HS-27A (cell line): ENCODE results near the gene ICAM2.

Experiments
- DNase-seq: peaks from one replicate; pipeline ENCODE4 v3.0.0-alpha.2; 2012; ENCODE audit warnings: low read depth, missing footprints

The ICAM2 gene

DNA sequence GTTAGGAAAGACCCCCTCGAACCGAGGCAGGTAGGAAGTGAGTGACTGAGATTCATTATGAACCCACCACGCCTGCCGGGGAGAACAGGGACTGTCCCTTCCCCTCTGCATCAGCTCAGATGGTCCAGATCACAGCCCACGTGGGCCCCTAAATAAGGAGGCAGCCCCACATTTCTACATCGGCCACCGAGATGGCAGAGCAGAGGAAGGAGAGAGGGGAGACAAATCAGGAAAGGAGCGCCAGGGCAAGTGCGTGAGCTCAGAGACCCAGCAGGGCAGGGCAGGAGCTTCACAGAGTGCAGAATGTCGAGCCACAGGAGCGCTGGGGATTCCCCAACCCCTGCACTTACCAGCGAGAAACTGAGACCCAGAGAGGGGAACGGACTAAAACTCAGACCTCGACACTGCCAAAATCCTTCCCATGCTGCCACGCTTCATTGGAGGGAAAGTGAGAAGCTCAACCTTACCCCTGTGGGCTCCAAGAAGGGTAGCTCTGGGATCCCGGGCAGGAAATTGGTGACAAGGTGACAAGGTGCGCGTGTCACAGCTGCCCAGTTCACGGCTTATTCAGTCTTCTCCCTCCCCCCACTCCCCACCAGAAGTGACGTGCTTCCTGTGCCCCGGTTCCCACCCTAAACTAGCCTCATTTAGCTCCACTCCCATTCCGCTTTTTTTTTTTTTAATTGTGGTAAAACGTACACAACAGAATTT lies at the start of gene ICAM2:
Gene ICAM2, minus strand, starts transcription at position 578 of the 711 bp plus-strand sequence. CDS start 13,942 bp downstream, outside the sequence.
- DNase-seq = no peak

DNA sequence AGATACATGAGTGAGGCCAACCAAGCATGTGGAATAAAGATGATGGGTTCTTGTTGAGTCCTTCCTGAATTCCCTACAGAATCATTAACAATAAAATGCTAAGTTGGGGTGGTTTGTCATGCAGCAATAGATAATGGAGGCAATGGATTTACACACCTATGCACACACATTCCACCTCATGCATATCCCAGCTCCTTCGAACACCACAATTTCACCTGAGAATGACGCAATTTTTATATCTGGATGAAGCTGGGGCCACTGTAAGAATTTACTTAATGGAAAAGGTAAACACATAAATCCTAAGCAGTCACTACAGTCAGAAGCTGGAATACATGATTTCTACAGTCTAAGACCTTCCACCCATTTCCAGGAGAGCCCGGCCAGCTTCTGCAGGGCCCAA lies 49.8 kb upstream of the ICAM2 start:
- no peak for DNase-seq

DNA sequence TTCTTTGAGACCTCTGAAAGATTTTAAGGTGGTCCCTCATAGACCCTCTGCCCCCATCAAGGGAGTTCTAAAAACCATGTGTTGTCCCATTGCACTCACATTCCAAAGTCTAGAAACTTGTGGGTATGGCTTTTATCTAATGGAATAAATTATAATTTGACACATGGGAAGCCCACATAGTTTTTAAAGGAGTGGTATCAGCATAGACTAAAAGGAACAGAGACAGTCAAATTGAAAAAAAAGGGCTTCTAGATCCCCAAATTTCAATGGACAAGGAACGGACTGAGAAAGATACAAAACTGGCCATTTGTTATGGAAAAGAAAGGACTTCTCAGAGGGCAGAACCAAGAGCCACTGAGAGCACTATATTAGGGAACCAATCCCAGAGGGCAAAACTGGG lies 48.7 kb upstream of the ICAM2 start:
- DNase-seq = no peak

DNA sequence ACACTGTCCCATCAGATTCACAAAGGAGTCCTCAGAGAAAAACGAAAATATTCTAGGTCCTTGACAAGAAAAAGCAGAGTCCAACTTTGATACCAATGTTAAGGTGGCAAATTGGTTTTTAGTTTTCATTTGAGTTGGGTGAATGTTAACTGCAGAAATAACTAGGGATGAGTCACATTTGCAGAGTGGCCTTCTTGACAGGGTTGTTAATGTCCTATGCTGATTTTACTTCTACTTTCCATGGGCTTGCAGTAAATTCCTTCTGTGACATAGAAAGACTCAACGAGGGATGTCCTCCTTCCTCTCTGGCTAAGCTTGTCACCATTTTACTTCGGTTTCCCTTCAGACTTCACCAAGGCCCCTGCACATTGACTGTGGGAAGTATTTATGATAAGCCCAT lies 47.2 kb upstream of the ICAM2 start:
- DNase-seq = no peak

DNA sequence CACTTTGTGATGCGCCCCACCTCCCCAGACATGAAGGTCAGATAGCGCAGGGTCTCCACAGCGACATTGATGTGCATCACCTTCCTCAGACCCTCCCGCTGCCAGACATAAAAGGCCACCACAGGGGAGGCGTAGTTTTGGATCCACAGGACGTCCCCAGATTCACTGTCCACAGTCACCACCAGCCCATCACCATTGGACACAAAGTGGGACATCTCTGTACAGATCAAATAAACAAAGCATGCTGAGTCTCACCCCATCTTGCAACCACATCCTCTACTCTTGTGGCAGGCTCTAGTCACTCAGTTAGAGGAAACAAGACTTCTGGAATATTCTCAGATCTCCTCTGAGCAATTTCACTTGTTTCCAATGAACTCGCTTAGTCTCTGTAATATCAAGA lies 46.3 kb upstream of the ICAM2 start:
- DNase-seq = no peak

DNA sequence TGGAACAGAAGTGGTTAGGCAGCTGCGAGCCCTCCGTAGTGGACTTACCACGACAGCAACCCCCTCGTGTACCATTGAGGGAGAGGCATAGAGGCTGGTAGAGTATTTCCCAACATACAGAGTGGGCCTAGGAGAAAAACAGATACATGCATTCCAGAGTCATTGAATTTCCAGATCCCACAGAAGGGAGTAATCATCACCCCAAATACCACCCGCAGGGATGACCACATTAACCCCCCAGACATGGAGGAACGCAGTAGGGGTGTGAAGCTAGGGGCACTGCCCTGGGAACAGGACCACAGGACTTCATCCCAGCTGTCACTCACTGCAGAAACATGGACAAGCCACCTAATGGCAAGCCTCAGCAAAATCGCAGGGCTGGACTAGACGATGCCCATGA lies 44.7 kb upstream of the ICAM2 start:
- DNase-seq = no peak

DNA sequence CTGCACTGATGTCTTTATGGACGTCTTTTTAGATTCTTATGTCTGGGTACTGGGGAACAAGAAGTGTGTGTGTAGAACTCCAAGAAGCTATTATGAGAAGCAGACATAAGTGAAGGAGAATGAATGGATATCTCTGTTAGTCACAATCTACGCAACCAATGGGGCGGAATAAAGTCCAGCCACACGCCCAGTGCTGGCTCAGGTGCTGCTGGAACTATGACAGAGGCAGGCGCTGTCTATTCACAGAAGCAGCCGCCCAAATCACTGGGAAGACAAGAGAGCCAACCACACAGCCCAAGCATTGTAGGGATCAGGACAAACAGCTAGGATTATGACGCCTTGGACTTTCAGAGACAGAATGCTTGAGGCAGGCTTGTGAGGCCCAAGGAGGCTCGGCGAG lies 43.9 kb upstream of the ICAM2 start:
- DNase-seq = no peak

DNA sequence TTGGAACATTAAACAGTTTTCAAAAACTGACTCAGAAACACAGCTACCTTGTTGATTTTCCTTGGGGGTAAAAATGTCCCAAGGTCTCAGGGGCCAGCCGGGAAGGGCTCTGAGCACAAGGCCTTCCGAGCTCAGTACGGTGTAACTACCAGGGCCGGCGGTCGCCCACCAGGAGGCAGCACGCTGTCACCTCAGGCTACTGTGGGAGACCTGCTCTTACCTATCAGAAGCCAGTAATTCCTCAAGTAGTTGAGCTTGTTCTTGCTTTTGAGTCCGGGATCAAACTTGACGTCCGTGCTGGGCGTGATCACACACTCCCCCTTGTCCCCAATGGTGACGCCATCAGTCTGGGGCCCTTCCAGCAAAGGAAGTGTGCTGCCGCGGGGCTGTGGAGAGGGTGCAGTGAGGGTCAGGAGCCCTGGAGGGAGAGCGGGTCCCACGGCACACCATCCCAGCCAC lies 43.4 kb upstream of the ICAM2 start:
- DNase-seq = no peak

DNA sequence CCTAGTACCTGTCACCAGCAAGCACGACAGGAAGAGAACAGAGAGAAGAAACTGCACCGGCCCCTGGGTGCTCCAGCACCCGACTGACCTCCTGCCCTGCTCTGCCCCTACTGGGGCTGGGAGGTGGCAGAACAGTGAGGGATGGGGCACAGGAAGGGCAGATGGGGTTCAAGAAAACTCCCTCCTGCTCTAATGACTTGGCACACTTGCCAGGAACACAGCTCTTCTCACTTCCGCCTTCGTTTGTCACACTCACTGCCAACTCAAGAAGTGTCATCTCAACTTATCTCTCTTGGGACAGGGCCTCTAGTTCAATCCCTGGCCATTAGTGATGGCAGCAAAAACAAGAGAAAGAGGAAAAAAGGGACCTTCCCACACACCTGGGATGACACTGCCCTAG lies 42.7 kb upstream of the ICAM2 start:
- no peak for DNase-seq

DNA sequence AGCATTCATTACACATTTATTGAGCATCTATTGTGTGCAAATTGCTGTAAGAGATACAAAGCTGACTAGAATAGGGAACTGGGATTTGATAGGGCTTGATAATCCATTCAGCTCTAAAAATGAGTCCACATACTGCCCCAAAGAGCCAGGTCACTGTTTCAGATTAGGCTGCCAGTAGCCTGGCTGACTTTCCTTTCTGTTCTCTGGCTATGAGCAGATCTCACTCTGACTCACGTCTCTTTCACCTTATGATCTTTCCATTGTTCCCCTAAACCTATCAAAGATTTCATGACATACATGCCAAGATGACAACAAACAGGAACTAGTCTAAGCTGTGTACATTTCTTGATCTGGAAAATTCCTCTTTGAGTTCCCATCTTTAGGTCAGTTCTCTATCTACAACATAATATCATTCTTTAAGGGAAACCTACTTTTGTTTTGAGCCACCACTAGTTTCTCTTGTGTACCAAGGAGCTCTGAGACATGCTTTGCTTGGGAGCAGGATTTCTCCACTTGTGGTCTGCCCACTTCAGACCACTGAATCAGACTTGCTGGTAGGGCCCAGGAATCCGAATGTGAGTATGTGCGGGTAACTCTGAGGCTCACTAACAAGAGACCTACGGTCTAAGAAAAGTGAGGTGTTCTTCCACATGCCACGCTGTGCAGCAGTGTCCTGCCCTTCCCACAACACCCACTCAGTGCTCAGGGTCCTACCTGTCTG lies 40.9 kb upstream of the ICAM2 start:
- DNase-seq = no peak

DNA sequence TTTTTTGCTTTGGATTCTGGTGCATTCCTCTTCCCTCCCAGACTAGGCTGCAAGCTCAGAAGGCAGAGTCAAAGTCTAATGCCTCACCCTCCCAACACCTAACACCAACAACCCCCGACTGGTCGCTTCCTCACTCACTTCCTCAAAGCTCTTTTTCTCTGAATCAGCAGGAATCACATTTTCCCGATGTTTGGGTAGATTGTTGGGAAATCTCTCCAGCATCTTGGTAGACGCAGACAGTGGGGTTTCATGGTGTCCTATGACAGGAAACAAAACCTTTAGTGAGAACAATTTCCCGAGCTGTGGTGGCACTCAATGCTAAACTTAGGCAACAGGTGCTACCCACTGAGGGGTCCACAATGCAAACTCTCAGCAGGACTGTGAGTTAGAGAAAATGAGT lies 39.9 kb upstream of the ICAM2 start:
- DNase-seq = no peak

DNA sequence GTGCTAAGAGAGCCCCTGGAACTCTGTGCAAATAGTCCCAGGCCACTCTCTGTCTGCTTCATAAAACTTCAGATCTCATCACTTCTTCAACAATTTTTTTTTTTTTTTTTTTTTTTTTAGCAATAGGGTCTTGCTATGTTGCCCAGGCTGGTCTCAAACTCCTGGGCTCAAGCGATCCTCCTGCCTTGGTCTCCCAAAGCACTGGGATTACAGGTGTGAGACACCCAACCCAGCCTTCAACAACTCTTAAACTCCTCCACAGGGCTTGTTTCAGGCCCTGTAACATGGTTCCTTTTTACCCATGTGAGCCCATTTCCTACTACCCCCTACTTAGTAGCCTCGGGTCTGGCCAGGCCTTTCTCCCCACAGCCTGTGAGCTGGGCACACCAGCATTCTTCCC lies 39.3 kb upstream of the ICAM2 start:
- DNase-seq = no peak

DNA sequence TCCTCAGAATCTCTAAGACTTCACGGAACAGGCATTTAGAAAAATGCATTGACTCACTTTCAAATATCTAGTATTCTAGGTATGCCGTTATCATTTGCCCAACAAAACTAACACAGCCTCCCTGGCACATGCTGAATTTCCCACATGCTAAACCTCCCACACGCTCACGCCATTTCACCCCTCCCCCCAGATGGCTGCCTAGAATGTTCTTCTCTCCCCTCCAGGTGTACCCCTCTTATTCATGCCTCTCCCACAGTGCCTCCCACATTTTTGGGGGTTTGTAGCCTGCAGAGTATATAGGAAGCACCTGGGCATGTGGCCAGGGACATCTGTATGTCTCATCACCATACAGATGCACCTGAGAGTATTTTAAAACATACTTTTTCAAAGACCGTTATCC lies 38.2 kb upstream of the ICAM2 start:
- DNase-seq = no peak

DNA sequence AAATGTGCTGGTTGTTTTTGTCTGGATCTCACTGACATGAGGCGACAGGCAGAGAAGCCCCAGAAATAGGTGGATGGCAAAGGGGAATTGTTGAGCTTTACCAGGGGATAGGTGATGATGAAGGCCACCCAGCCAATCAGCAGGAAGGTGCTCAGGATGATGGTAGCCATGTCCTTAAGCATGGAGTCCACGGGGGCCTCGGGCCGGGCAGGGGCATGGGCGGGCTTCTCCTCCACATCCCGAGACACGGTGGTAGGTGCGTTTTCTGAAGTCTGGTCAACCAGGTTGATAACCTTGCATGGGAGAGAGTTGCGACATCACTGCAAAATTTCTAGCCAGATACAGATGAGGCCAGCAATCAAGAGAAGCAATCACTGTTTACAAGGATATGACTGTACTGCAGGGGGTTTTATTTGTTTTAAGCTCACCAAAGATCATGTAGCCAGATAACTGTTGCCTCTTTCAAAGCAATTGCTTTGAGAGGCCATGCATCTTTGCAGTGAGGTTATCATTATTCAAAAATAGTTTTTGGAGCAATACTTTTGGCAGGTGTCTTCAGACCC lies 37.3 kb upstream of the ICAM2 start:
- no peak for DNase-seq

DNA sequence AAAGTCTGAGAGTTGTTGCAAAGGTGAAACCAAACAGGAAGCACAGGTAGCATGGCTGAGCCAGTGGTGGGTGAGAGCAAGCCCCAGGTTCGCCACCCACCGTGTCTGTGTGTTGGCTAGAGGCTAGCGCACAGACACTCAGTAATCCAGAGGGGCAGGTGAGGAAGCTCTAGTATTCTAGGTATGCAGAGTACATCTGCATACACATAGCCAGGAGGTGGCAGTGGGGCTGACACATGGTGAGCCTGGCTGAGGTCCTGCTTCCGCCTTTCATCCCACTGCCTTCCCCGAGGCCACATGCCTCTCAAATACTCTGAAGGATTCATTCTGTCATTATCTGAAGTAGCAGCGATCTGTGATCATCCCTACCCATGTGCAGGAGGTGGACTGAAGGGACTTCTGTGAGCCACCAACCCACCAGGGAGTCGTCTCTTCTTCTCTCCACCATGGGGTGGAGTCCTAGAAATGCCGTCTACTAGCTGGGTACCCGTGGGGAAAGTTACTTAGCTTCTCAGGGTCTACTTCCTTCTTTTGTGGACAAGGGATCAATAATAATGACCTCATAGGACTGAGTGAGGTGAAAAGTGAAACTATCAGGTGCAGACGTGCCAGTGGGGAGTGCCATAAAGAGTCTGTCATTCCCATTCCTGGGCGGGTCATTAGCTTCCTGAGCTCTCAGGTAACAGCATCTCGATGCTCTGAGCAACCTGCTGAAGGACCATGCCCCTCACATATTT lies 36.0 kb upstream of the ICAM2 start:
- DNase-seq = no peak

DNA sequence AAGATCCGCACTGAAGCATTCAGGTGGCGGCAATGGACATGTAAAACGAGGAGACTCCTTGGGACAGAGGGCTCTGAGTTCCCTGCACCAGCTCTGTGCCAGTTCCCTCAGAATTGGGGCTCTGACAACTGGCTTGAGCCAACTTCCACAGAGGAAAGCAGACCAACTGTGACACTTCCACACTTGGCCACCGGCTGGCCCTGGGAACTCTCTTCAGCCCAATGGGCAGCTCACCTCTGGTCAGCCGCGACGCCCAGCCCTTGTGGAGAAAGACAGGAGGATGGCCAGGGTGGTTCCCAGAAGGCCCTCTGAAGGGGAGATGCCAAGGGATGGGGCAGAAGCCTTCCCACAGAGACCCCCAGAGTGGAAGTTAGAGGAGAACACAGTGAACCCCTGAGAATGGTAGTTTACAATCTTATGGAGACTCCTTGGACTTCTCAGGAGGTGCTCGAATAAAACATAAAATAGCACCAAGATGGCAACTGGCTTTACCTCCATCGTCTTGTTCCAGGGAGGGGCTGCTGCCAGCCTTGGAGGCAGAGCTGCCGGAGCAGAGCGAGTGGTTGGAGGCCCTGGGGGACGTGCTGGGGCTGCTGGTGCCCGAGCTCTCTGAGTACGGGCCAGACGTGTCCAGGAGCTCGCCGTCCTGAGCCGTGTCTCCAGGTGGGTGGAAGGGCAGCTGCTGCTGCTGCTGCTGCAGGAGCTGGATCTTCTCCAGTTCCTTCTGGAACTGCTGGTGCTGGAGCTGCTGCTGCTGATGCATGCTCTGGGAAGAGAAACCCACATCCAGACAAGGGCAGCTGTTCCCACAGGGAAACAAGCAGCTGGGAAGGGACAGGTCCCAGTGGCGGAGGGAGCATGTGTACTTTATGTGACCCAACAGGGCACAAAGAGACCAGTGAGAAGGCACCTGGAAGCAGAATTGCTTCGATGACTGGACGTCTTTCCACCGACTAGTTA lies 35.0 kb upstream of the ICAM2 start:
- DNase-seq = no peak

DNA sequence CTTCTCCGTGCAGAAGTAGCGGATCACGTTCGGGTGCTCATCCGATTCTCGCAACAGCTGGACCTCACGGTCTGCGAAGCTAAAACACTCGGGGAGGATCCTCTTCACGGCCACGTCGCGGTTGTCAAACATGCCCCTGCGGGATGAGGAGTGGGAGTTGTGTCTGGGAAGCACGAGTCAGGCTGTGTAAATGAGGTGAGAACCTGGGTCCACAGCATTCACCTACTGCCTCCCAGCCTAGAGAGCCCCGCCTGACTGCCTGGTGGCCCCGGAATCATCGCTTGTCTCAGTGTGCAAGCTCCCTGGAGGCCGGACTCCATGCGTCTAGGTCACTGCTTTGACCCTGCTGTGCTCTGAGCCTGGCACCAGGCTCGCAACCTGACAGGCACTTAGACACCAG lies 33.9 kb upstream of the ICAM2 start:
- DNase-seq = no peak

DNA sequence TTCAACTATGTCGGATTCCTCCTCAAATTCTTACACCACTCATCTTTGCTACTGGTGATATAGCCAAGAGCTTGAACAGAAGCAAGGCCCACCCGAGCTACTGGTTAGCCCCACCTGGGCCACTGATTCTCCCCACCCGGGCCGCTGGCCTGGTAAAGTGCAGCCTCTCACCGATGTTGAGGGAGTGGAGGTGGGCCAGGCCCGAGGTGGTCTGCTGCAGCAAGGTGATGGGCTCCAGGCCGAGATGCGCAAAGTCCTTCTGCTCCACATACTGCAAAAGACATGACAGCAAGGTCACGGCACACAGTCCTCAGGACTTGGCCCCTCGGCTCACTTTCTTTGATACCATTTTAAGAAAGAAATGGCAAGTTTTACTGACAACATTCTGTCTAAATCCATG lies 32.7 kb upstream of the ICAM2 start:
- DNase-seq = no peak

DNA sequence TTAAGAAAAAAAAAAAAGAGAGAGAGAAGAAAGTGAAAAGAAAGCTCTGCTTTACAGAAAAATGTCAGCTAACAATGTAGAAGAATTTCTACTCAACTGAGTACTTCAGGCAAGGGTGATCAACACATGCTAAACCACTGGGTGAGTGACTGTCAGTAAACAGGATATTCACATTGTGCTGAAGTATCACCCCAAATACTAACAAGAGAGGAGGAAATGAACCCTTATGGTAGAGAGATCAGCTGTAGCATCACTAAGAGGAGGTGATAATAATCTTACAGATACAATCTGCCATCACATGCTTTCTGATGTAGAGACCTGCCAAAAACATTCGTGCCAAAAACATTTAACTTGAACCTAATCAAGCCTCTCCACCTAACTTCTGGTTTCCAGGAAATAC lies 30.7 kb upstream of the ICAM2 start:
- DNase-seq = no peak

DNA sequence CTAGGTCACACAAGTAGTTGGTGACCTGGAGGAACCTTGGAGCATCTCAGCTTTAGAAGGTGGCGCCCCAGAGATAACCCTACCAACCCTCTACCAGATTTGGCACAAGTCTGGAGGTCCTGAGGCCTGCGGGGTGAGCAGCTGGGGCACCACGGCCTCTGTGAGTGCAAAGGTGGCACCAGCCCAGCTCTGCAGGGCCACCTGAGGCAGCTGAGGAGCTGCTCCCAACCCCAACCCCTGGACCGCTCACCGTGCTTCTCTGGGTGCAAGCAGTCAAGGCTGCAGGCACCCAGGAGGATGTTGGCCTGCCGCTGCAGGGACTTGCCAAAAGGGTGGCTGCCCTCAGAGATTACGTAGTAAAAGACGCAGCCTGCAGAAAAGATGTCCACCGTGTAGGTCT lies 28.4 kb upstream of the ICAM2 start:
- no peak for DNase-seq

DNA sequence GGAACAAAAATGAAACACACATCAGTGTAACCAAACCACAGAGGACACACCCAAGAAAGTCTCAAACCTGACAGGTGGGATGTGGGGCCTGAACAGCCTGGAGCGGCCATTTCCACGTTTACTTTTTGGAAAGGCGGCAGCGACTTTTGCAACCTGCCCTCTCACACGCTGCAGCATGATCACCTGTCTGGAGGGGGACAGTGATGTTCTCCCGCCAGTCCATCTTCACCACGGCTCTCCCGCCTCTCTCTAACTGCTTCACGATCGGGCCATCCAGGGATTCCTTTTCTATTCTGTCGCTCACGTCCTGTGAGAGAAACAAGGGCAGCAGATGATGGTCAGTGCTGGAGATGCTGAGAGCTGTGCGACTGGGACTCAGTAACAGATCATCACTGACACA lies 24.7 kb upstream of the ICAM2 start:
- no peak for DNase-seq
